NCI-H526 (cell line): ENCODE data around the gene GPHN.
"Not testable (repeated sequence)": the region's sequence is repeated elsewhere in the genome, so short reads cannot be mapped to it uniquely, and the experiment has no call there.

Experiments
- DNase-seq, 2 experiments: peaks; one replicate each; lab custom pipeline; 2025; lab: John Stamatoyannopoulos, UW

The GPHN gene

GRCh38 chr14:66677780-66678179 is 169.8 kb downstream of the GPHN start:
- no peak for DNase-seq

GRCh38 chr14:66680216-66680615 is 172.3 kb downstream of the GPHN start:
- no peak for DNase-seq

- DNase-seq: no peak
Measured at GRCh38 chr14:66696326-66696725, 188.4 kb downstream of the GPHN start.

GRCh38 chr14:66698503-66698902 is 190.6 kb downstream of the GPHN start:
- no peak for DNase-seq

- DNase-seq: no peak
Measured at GRCh38 chr14:66701813-66702212, 193.9 kb downstream of the GPHN start.

- DNase-seq: no peak
Measured at GRCh38 chr14:66708267-66708666, 200.3 kb downstream of the GPHN start.

GRCh38 chr14:66709291-66709690 is 201.3 kb downstream of the GPHN start:
- DNase-seq: no peak

GRCh38 chr14:66714291-66714690 is 206.3 kb downstream of the GPHN start:
- DNase-seq: not testable (repeated sequence)

- not testable (repeated sequence) for DNase-seq
Measured at GRCh38 chr14:66715313-66715712, 207.4 kb downstream of the GPHN start.

- peak; percentile 28 to 31 for DNase-seq
Measured at GRCh38 chr14:66716227-66716626, 208.3 kb downstream of the GPHN start.

- DNase-seq: no peak
Measured at GRCh38 chr14:66717561-66718140, 209.7 kb downstream of the GPHN start.

GRCh38 chr14:66724996-66725395 is 217.0 kb downstream of the GPHN start:
- no peak for DNase-seq

GRCh38 chr14:66731298-66731697 is 223.4 kb downstream of the GPHN start:
- DNase-seq: not testable (repeated sequence)

GRCh38 chr14:66735853-66736252 is 227.9 kb downstream of the GPHN start:
- DNase-seq: no peak

GRCh38 chr14:66739826-66740225 is 231.9 kb downstream of the GPHN start:
- no peak for DNase-seq

GRCh38 chr14:66745078-66745477 is 237.1 kb downstream of the GPHN start:
- DNase-seq: no peak

GRCh38 chr14:66746316-66747006 is 238.5 kb downstream of the GPHN start:
- DNase-seq: peak; percentile 15 to 24

GRCh38 chr14:66752109-66752508 is 244.2 kb downstream of the GPHN start:
- DNase-seq: no peak

GRCh38 chr14:66758031-66758613 is 250.2 kb downstream of the GPHN start:
- no peak for DNase-seq

GRCh38 chr14:66772146-66772545 is 264.2 kb downstream of the GPHN start:
- DNase-seq: no peak

- DNase-seq: no peak
Measured at GRCh38 chr14:66782853-66783252, 274.9 kb downstream of the GPHN start.

GRCh38 chr14:66790101-66790500 is 282.2 kb downstream of the GPHN start:
- DNase-seq: no peak

- DNase-seq: no peak
Measured at GRCh38 chr14:66802962-66803361, 295.0 kb downstream of the GPHN start.

- no peak for DNase-seq
Measured at GRCh38 chr14:66804141-66804540, 296.2 kb downstream of the GPHN start.
